ENCODE data around the gene RHOC. TPM values are rescaled to one million over a fixed set of nuclear protein-coding genes. Genes with fewer than 3 reads are reported as not detected.

Gene RHOC
- total RNA-seq, 1 experiment from 2014 or later: 128 TPM

DNA sequence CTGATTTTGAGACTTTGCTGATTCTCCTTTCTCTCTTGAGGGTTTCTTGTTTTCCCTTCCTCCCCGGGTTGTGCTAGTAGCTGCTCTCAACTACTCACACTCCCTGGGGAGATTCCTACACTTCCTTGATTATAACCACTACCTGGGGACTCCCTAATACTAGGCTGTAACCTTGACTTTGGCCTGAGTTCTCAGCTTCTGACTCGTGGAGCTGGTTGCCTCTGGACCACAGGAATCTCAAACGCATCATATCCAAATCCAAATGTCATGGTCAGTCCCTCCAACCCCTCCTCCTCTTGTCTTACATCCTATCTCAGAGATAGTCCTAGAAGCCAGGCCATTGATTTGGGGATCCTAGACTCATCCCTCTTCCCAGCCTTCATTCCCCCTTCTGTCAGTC, 20.5 kb downstream of the RHOC start:
- no peak overlapping the region for H3K4me3 Mint-ChIP-seq (ENCODE audit: unreplicated experiment)
- no peaks in the 10 kb centered on the region for H3K4me1 ChIP-seq

DNA sequence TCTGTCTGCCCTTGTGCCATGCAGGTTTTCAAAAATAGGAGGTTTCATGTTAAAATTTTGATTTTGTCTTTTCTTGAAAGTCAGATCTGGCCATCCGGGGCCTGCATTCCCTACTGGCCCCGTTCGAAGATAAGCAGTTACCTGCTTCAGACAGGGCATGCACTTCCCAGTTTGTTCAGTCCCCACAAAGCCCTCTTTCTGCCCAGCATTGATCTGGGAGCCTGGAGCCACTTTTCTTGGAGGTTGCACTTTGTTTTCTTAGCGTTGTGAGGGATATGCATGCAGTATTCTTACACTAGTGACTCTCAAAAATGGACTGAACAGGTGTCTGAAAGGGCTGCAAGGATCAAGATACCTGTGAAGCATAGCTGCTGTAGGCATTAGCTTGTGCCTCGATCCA, 21.0 kb downstream of the RHOC start:
- POLR2A ChIA-PET: no interaction called here
- Histone ChIP-seq H3K9me3 (no peaks in the 10 kb centered on the region), H3K4me1 (no peaks in the 10 kb centered on the region), H3K36me3 (ENCODE audit: control insufficient read depth, insufficient read depth, low read length) (no peaks in the 10 kb centered on the region), H3K4me3 (ENCODE audit: low read depth, low read length) (no peak overlapping the region), H3K27me3 (replicated peaks; ENCODE audit: control insufficient read depth, insufficient read depth, low read length) (no peaks in the 10 kb centered on the region)
- Mint-ChIP-seq H3K36me3 (ENCODE audit: insufficient read depth, unreplicated experiment) (peaks cover 20% of the 10 kb centered on the region), H3K27me3 (ENCODE audit: insufficient read depth, unreplicated experiment) (no peaks in the 10 kb centered on the region), H3K4me3 (ENCODE audit: unreplicated experiment) (no peak overlapping the region), H3K27ac (ENCODE audit: unreplicated experiment) (no peak overlapping the region), H3K4me1 (ENCODE audit: low read depth, unreplicated experiment) (peaks cover 10% of the 10 kb centered on the region), H3K9me3 (ENCODE audit: unreplicated experiment) (no peaks in the 10 kb centered on the region)
- BruUV-seq (replicated peaks): no TSS peak
- no peak for DNase-seq
- TF ChIP-seq, protein P1, sequence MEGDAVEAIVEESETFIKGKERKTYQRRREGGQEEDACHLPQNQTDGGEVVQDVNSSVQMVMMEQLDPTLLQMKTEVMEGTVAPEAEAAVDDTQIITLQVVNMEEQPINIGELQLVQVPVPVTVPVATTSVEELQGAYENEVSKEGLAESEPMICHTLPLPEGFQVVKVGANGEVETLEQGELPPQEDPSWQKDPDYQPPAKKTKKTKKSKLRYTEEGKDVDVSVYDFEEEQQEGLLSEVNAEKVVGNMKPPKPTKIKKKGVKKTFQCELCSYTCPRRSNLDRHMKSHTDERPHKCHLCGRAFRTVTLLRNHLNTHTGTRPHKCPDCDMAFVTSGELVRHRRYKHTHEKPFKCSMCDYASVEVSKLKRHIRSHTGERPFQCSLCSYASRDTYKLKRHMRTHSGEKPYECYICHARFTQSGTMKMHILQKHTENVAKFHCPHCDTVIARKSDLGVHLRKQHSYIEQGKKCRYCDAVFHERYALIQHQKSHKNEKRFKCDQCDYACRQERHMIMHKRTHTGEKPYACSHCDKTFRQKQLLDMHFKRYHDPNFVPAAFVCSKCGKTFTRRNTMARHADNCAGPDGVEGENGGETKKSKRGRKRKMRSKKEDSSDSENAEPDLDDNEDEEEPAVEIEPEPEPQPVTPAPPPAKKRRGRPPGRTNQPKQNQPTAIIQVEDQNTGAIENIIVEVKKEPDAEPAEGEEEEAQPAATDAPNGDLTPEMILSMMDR (IDR thresholded peaks at IDR 0.05; ENCODE audit: insufficient read depth in 1 of 2, low read depth in 1 of 2, low read length in 1 of 2, severe bottlenecking in 1 of 2, unreplicated experiment in 1 of 2): no peak
- intact Hi-C loops (cut with micrococcal nuclease; ENCODE audit: unreplicated experiment): no loop called here
- CTCF ChIA-PET: no interaction called here

More for the DNA sequence above, 20.5 kb downstream of the RHOC start:
- H3K4me3 ChIP-seq (ENCODE audit: low read depth, low read length): no peak overlapping the region
- no peaks in the 10 kb centered on the region for H3K27me3 ChIP-seq (replicated peaks; ENCODE audit: control insufficient read depth, insufficient read depth, low read length)
- Mint-ChIP-seq H3K27ac (ENCODE audit: unreplicated experiment) (no peak overlapping the region), H3K9me3 (ENCODE audit: unreplicated experiment) (no peaks in the 10 kb centered on the region), H3K36me3 (ENCODE audit: insufficient read depth, unreplicated experiment) (peaks cover 22% of the 10 kb centered on the region), H3K27me3 (ENCODE audit: insufficient read depth, unreplicated experiment) (no peaks in the 10 kb centered on the region), H3K4me1 (ENCODE audit: low read depth, unreplicated experiment) (peaks cover 10% of the 10 kb centered on the region)
- TF ChIP-seq, protein P1 (IDR thresholded peaks at IDR 0.05; ENCODE audit: insufficient read depth in 1 of 2, low read depth in 1 of 2, low read length in 1 of 2, severe bottlenecking in 1 of 2, unreplicated experiment in 1 of 2): no peak
- H3K36me3 ChIP-seq (ENCODE audit: control insufficient read depth, insufficient read depth, low read length): no peaks in the 10 kb centered on the region
- BruUV-seq (replicated peaks): no TSS peak
- no peak for DNase-seq
- H3K9me3 ChIP-seq: no peaks in the 10 kb centered on the region
- ChIA-PET POLR2A (no interaction called here), CTCF (no interaction called here)
- intact Hi-C loops (cut with micrococcal nuclease; ENCODE audit: unreplicated experiment): no loop called here

DNA sequence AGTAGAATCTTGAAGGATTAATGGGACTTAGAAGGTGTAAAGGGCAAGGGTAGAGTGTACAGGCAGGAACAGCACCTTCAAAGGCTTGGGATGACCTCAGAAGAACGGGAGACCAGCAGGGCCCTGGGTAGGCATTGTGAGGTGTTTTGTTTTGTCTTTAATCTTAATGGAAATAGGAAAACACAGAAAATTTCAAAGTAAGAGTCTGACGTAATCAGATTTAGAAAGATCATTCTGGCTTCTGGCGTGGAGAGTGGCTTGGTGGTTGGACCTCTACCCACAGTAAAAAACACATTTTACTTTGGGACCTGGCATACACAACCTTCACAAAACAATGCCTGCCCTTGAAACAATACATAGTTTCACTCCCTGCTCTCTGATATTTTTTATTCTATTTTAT, 28.3 kb downstream of the RHOC start:
- Histone ChIP-seq H3K9me3 (no peaks in the 10 kb centered on the region), H3K36me3 (ENCODE audit: control insufficient read depth, insufficient read depth, low read length) (no peaks in the 10 kb centered on the region), H3K27me3 (replicated peaks; ENCODE audit: control insufficient read depth, insufficient read depth, low read length) (no peaks in the 10 kb centered on the region), H3K4me3 (ENCODE audit: low read depth, low read length) (no peak overlapping the region), H3K4me1 (peaks cover 8% of the 10 kb centered on the region; the same call in 1 of the 2 replicates)
- Mint-ChIP-seq H3K4me1 (ENCODE audit: low read depth, unreplicated experiment) (peaks cover 13% of the 10 kb centered on the region), H3K36me3 (ENCODE audit: insufficient read depth, unreplicated experiment) (peaks cover 18% of the 10 kb centered on the region), H3K9me3 (ENCODE audit: unreplicated experiment) (no peaks in the 10 kb centered on the region), H3K27ac (ENCODE audit: unreplicated experiment) (no peak overlapping the region), H3K4me3 (ENCODE audit: unreplicated experiment) (no peak overlapping the region), H3K27me3 (ENCODE audit: insufficient read depth, unreplicated experiment) (no peaks in the 10 kb centered on the region)
- TF ChIP-seq, protein P1 (IDR thresholded peaks at IDR 0.05; ENCODE audit: insufficient read depth in 1 of 2, low read depth in 1 of 2, low read length in 1 of 2, severe bottlenecking in 1 of 2, unreplicated experiment in 1 of 2): no peak
- DNase-seq: no peak
- ChIA-PET POLR2A (no interaction called here), CTCF (no interaction called here)
- intact Hi-C loops (cut with micrococcal nuclease; ENCODE audit: unreplicated experiment): no loop called here
- no TSS peak for BruUV-seq (replicated peaks)
